ENCODE data around the gene RNPS1. TPM values are rescaled to one million over a fixed set of nuclear protein-coding genes. Genes with fewer than 3 reads are reported as not detected.

The RNPS1 gene
- polyA plus RNA-seq, 1 experiment, result 129 TPM

DNA sequence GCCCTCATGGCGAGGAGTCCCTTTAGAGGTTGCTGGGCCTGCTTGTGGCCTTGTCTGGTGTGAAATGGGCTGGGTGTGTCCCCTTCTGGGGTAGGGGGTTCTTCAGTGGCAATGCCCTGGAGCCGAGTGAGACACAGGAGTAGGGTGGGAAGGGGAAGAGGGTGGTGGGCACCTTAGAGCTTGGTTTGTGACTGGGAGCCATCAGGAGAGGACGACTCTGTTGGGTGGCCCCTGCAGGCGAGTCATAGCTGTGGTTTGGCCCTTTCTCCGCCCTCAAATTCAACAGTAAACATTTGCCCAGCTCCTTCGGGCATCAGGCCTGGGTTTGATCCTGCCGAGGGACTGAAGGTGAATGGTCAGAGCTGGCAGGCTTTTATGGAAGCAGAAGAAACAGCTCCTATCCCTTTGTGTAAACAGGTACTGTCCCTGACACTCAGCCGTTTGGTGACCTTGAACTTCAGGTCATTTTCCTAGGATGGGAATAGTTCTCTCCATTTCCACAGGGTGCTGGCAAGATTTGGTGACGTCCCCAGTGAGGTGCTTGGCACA is 41.6 kb downstream of the RNPS1 start:
- no peak overlapping the region for H3K4me3 ChIP-seq (ENCODE audit: low read depth, low read length)
- TF ChIP-seq, protein P1, sequence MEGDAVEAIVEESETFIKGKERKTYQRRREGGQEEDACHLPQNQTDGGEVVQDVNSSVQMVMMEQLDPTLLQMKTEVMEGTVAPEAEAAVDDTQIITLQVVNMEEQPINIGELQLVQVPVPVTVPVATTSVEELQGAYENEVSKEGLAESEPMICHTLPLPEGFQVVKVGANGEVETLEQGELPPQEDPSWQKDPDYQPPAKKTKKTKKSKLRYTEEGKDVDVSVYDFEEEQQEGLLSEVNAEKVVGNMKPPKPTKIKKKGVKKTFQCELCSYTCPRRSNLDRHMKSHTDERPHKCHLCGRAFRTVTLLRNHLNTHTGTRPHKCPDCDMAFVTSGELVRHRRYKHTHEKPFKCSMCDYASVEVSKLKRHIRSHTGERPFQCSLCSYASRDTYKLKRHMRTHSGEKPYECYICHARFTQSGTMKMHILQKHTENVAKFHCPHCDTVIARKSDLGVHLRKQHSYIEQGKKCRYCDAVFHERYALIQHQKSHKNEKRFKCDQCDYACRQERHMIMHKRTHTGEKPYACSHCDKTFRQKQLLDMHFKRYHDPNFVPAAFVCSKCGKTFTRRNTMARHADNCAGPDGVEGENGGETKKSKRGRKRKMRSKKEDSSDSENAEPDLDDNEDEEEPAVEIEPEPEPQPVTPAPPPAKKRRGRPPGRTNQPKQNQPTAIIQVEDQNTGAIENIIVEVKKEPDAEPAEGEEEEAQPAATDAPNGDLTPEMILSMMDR (IDR thresholded peaks at IDR 0.05; ENCODE audit: insufficient read depth, low read depth, low read length), result no peak
- H3K36me3 ChIP-seq (ENCODE audit: control insufficient read depth, insufficient read depth, low read length), result peaks cover 15% of the 10 kb centered on the region
- ChIA-PET CTCF (no interaction called here), POLR2A (no interaction called here)
- no peak for DNase-seq (ENCODE audit: low read depth)
- no peaks in the 10 kb centered on the region for H3K27me3 ChIP-seq (ENCODE audit: control insufficient read depth, insufficient read depth, low read length)

DNA sequence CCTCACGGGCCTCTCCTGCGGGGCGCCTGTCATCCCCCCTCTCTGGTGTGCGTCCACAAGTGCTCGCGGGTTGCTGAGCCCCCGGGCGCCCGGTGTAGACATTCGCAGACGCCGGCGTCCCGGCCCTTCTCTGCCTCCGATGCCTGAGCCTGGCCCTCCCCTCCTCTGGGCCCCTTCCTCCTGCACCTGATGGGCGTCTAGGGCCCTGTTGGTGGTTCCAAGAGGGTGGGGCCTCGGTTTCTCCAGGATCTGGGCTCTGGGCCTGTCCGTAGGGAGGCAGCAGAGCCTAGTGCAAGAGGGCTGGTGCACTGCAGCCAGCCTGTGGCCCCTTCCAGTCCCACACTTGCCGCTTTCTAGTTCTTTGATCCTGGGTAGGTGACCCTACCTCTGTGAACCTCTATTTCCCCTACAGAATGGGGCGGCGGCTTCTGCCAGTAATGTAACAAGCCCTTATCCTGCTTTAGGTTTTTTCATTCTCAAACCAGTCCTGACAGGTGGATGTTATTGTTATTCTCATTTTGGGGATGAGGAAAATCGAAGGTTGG is 43.9 kb downstream of the RNPS1 start:
- ChIA-PET POLR2A (no interaction called here), CTCF (interaction anchor here (0.6 to 1.0 kb wide), 2 partner anchors 28 to 210 kb away, joined by 3 read pairs; no protein-coding TSS in a partner anchor)
- H3K4me3 ChIP-seq (ENCODE audit: low read depth, low read length), result peak overlapping the region; percentile 76

DNA sequence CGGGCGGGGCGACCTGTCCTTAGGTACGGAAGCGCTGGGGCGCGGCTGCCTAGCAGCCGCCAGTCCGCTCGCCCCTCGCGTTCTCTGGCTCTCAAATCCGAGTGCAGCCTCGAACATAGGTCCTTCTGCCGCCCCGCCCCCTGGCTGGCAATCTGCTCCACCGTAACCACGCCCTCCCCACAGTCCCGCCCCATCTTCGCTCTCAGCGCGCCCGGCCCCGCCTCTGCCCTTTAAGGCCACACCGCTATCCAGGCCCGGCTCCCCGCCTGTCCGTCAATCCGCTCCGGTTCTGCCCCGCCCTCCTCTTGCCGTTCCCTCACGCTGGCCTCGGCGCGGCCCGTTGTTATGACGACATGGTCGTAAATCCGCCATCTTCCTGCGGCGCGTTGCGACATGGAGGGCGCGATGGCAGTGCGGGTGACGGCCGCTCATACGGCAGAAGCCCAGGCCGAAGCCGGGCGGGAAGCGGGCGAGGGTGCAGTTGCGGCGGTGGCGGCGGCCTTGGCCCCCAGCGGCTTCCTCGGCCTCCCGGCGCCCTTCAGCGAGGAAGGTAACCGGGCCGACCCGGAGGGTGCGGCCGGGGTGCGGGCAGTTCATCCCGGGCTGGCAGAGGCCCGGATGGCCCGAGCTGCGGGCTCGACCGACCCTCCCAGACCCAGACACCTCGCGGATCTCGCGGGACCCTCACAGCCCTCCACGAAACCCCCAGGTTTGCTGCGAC is 44.5 kb downstream of the RNPS1 start, which contains the start of gene E4F1:
Gene E4F1, plus strand, starts transcription at position 371 of the 721 bp plus-strand sequence. Its CDS starts 23 bp downstream, at position 394.
- H3K27me3 ChIP-seq (ENCODE audit: control insufficient read depth, insufficient read depth, low read length), result no peaks in the 10 kb centered on the region
- ChIA-PET POLR2A (no interaction called here), CTCF (interaction anchor here (1.0 kb wide), 1 partner anchor 29 kb away, joined by 3 read pairs; no protein-coding TSS in a partner anchor)
- TF ChIP-seq, protein P1 (IDR thresholded peaks at IDR 0.05; ENCODE audit: insufficient read depth, low read depth, low read length), result no peak
- H3K4me3 ChIP-seq (ENCODE audit: low read depth, low read length), result peak within 1 kb of the TSS; percentile 76
- H3K36me3 ChIP-seq (ENCODE audit: control insufficient read depth, insufficient read depth, low read length), result peaks cover 4% of the 10 kb centered on the region
- peak; percentile 94 for DNase-seq (ENCODE audit: low read depth)

More for the DNA sequence above, 43.9 kb downstream of the RNPS1 start:
- Histone ChIP-seq H3K27me3 (ENCODE audit: control insufficient read depth, insufficient read depth, low read length) (no peaks in the 10 kb centered on the region), H3K36me3 (ENCODE audit: control insufficient read depth, insufficient read depth, low read length) (peaks cover 9% of the 10 kb centered on the region)
- DNase-seq (ENCODE audit: low read depth), result no peak
- TF ChIP-seq, protein P1 (IDR thresholded peaks at IDR 0.05; ENCODE audit: insufficient read depth, low read depth, low read length), result peak; percentile 36; the same call in 1 of the 2 replicates

DNA sequence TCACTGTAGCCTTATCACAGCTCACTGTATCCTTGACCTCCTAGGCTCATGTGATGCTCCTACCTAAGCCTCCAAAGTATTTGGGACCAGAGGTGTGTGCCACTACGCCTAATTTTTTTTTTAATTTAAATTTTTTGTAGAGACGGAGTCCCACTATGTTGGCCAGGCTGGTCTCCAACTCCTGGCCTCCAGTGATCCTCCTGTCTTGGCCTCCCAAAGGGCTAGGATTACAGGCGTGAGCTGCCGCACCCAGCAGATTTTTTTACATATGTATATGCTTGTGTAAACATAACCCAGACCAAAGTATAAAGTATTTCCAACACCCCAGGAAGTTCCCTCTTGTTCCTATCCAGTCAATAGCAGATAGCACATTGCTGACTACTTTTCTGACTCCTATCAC is 51.6 kb downstream of the RNPS1 start:
- POLR2A ChIA-PET, result no interaction called here

DNA sequence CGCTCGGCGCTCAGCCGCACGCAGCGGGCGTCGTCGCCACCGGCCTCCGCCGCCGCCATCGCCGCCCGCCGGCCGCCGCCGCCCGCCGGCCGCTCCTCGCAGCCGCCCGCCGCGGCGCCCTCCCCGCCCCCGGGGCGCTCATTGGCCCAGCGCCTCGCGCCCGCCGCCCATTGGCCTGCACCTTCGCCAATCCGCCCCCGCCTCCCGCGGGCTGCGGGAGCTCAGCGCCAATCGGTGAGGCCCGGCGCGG is 53.3 kb downstream of the RNPS1 start, which contains the start of gene PGP:
Gene PGP, minus strand, starts transcription at position 122 of the 250 bp plus-strand sequence. Its CDS starts 63 bp downstream, at position 59.
- Histone ChIP-seq H3K4me3 (ENCODE audit: low read depth, low read length) (peak within 1 kb of the TSS; percentile 78), H3K36me3 (ENCODE audit: control insufficient read depth, insufficient read depth, low read length) (peaks cover 7% of the 10 kb centered on the region), H3K27me3 (ENCODE audit: control insufficient read depth, insufficient read depth, low read length) (no peaks in the 10 kb centered on the region)
- ChIA-PET POLR2A (interaction anchor here (0.5 to 1.6 kb wide), 3 partner anchors 9 to 810 kb away, joined by 4 to 7 read pairs (median 4); partner anchors contain the start of gene TRAF7), CTCF (no interaction called here)
- no peak for DNase-seq (ENCODE audit: low read depth)
- TF ChIP-seq, protein P1 (IDR thresholded peaks at IDR 0.05; ENCODE audit: insufficient read depth, low read depth, low read length), result no peak

More for the DNA sequence above, 51.6 kb downstream of the RNPS1 start:
- no peak for DNase-seq (ENCODE audit: low read depth)
- Histone ChIP-seq H3K36me3 (ENCODE audit: control insufficient read depth, insufficient read depth, low read length) (0 out of 2 replicates have a peak, but pooled peaks cover 2% of the 10 kb centered on the region), H3K27me3 (ENCODE audit: control insufficient read depth, insufficient read depth, low read length) (no peaks in the 10 kb centered on the region), H3K4me3 (ENCODE audit: low read depth, low read length) (no peak overlapping the region)
- CTCF ChIA-PET, result interaction anchor here (1.5 kb wide), 1 partner anchor 194 kb away, joined by 3 read pairs; no protein-coding TSS in a partner anchor
- TF ChIP-seq, protein P1 (IDR thresholded peaks at IDR 0.05; ENCODE audit: insufficient read depth, low read depth, low read length), result no peak

All from BJ (cell line).